GM18520 (cell line): Measurements from ENCODE around the gene ACTL6B.

Experiments used
- ATAC-seq: cut with Tn5 transposase; IDR thresholded peaks from one replicate; pipeline ENCODE4 v1.9.1; 2021; ENCODE audit not compliant: unreplicated experiment

ACTL6B gene

GRCh38 chr7:100683659-100684533, 27.6 kb upstream of the ACTL6B start:
- ATAC-seq = no peak

- no peak for ATAC-seq
Observed at GRCh38 chr7:100682991-100683658, 26.9 kb upstream of the ACTL6B start.

GRCh38 chr7:100682228-100682741, 26.0 kb upstream of the ACTL6B start:
- no peak for ATAC-seq

GRCh38 chr7:100681491-100682227, 25.4 kb upstream of the ACTL6B start:
- ATAC-seq = no peak

GRCh38 chr7:100680576-100681271, 24.5 kb upstream of the ACTL6B start:
- ATAC-seq = no peak

GRCh38 chr7:100679927-100680575, 23.8 kb upstream of the ACTL6B start:
- ATAC-seq = no peak

GRCh38 chr7:100679129-100679926, 23.1 kb upstream of the ACTL6B start:
- no peak for ATAC-seq

GRCh38 chr7:100678291-100678984, 22.2 kb upstream of the ACTL6B start:
- no peak for ATAC-seq

- ATAC-seq = no peak
Observed at GRCh38 chr7:100677308-100678267, 21.3 kb upstream of the ACTL6B start.

- ATAC-seq = no peak
Observed at GRCh38 chr7:100676501-100677306, 20.5 kb upstream of the ACTL6B start.

- ATAC-seq = peak; percentile 20
Observed at GRCh38 chr7:100675581-100676350, 19.5 kb upstream of the ACTL6B start.

- ATAC-seq = no peak
Observed at GRCh38 chr7:100675105-100675451, 18.8 kb upstream of the ACTL6B start.

- ATAC-seq = no peak
Observed at GRCh38 chr7:100674411-100675104, 18.3 kb upstream of the ACTL6B start.

- no peak for ATAC-seq
Observed at GRCh38 chr7:100673942-100674410, 17.7 kb upstream of the ACTL6B start.

- peak; percentile 62 for ATAC-seq
Observed at GRCh38 chr7:100673302-100673941, 17.2 kb upstream of the ACTL6B start, which contains the start of gene GNB2. Gene GNB2 (plus strand): TSS chr7:100673740. CDS start chr7:100676266, 2,526 bp downstream.
